Loucy (cell line): ENCODE measurements around the gene TSPAN33.

Experiments
- EZH2phosphoT487 ChIP-seq: fragments of 200-600 bp; IDR thresholded peaks from 2 replicates; pipeline ENCODE4 v1.6.1; 2018; ENCODE audit warnings: antibody characterized with exemption, mild to moderate bottlenecking, moderate library complexity, borderline replicate concordance
- TF ChIP-seq, protein P1 (sequence below): fragments of 200-600 bp; sonication (generic); conservative IDR thresholded peaks from 2 replicates; pipeline ENCODE4 v1.5.1; 2014; ENCODE audit warnings: mild to moderate bottlenecking, antibody characterized with exemption, low read length

DNA sequence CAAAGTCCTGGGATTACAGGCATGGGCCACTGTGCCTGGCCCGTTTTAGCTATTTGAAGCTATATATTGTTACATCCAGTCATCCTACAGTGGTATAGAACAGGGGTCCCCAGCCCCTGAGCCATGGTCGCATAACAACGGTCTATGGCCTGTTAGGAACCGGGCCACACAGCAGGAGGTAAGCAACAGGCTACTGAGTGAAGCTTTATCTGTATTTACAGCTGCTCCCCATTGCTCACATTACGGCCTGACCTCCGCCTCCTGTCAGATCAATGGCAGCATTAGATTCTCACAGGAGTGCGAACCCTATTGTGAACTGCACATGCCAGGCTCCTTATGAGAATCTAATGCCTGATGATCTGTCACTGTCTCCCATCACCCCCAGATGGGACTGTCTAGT lies 26.3 kb upstream of the TSPAN33 start:
- TF ChIP-seq, protein P1, sequence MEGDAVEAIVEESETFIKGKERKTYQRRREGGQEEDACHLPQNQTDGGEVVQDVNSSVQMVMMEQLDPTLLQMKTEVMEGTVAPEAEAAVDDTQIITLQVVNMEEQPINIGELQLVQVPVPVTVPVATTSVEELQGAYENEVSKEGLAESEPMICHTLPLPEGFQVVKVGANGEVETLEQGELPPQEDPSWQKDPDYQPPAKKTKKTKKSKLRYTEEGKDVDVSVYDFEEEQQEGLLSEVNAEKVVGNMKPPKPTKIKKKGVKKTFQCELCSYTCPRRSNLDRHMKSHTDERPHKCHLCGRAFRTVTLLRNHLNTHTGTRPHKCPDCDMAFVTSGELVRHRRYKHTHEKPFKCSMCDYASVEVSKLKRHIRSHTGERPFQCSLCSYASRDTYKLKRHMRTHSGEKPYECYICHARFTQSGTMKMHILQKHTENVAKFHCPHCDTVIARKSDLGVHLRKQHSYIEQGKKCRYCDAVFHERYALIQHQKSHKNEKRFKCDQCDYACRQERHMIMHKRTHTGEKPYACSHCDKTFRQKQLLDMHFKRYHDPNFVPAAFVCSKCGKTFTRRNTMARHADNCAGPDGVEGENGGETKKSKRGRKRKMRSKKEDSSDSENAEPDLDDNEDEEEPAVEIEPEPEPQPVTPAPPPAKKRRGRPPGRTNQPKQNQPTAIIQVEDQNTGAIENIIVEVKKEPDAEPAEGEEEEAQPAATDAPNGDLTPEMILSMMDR = no peak
- no peak for TF ChIP-seq EZH2phosphoT487
